ENCODE results near the gene SRMS.

Gene SRMS

GRCh38 chr20:63536997-63537524 lies 10.5 kb downstream of the SRMS start, which contains the start of gene PTK6:
TSS of gene PTK6 (minus strand) at chr20:63537376. CDS start at chr20:63537314, 62 bp downstream.
- peak; percentile 44 for DNase-seq

DNA sequence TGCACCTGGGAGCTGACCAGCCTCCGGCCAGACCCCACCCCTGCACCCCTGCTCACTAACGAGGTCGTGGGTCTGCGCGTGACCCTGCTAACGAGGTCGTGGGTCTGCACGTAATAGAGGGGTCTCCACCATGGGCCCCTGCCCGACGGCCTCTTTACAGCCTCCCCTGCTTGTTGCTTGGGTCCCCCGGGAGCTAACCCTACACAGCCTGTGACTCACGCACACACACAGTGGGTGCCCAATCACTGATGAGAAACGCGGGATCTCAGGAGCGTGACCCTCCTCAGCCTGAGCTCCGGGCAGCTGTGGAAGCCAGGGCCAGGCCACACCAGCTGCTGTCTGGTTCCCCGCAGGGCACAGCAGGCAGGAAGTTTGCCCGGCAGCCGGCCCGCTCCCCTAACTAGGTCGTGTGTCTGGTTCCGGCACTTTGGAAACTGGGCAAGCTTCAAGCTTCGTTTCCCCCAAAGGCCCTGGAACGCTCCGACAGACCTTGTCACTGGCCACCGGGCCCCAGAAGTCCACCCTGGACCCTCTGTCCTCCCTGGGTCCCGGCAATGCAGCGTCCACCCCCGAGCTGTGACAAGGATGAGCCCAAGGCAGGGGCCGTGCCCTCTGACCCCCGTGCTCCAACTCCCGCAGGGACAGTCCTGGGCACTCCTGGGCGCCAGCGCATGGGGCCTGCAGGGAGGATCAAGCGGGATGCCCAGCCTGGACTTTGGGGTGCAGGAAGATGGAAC lies 11.1 kb downstream of the SRMS start:
- DNase-seq: peak; percentile 22

DNA sequence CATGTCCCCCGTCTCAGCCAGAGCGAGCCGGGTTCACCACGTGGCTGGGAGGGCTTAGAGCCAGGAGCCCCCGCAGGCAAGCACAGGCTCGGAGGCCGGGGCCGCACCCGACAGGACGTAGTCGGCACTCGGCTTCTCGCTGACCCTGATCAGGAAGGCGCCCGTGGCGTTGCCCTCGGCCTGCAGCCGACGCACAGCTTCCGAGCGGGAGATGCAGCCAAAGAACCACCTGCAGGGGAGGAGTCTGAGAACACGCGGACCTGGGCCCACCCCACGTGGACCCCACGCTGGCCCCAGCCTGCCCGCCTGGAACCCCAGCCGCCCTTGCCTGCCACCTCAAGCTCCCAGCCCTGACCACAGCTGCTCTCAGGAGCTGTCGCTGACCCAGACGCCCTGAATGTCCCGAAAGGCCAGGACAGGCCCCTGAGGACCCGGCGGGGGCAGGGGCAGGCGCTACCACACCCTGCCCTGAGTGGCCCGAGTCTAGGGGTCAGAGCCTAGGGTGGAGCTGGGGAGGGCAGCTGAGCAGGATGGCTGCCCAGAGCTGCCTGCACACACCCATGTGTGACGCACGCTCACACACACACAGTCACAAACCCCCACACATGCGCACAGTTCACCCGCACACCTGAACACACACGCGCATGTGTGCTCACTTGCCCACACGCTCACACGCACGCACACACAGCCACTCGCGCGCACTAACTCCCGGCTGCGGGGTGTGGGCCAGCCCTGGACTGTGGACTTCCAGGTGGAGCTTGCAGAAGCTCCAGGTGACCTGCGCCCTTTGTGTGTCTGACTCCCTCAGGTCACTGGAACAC lies 12.5 kb downstream of the SRMS start:
- DNase-seq: no peak

- no peak for DNase-seq
Observed at GRCh38 chr20:63534427-63534830, 13.1 kb downstream of the SRMS start.

GRCh38 chr20:63533871-63534393 lies 13.6 kb downstream of the SRMS start:
- DNase-seq: no peak

DNA sequence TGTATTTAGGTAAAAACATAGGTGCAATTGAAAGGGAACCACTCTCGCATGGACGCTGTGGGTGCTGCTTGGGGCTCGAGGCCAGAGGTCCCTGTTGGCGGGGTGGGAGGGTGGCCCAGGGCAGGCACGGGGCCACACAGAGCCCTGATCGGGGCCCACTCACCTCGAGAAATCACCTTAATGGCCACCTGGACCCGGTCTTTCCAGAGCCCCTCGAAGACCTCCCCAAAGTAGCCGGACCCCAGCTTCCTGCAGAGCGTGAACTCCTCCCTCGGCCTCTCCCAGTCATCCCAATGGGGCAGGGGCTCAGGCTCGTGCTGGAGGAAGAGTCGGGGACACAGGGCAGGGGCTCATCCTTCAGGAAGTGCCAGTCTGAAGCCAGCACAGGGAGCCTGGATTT lies 14.2 kb downstream of the SRMS start:
- no peak for DNase-seq

- no peak for DNase-seq
Observed at GRCh38 chr20:63532449-63532971, 15.0 kb downstream of the SRMS start.

DNA sequence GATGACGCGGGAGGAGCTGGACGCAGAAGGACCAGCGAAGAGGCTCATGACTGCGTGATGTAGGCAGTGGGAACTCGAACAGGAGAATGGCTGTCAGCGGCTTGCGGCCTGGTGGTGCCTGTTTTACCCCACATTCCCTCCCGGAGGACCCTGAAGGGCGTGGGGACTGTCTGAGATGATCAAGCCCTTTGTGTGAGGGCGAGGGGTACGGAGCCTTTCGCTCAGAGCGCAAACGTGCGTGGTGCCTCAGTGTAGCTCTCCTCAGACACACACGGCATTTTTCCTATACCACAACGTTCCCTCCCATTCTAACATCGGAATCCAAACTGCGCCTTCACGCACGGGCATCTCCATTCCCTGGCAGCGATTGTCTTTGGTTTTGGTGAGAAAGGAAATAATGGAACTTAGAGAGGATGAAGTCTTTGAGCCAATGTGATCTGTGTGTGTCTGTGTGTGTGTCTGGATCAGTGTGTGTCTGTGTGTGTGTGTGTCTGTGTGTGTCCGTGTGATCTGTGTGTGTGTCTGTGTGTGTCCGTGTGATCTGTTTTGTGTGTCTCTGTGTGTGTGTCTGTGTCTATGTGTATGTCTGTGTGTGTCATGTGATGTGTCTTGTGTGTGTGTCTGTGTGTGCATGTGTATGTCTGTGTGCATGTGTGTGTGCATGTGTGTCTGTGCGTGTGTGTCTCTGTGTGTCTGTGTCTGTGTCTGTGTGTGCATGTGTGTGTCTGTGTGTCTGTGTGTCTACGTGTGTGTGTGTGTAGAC lies 15.7 kb downstream of the SRMS start:
- no peak for DNase-seq

DNA sequence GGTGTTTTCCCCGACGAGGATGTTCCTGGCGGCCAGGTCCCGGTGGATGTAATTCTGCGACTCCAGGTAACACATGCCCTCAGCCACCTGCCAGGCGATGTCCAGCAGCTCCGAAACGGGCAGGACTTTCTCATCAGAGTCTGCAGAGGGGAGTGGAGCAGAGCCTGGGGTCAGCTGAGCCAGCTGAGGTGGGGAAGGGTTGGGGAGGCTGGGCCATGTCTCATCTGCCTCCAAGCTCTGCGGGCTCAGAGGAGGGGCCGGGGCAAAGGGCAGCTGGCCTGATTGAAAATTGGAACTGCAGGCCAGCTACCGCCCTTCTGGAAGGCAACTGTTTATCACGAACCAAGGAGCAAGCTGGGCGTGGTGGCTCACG lies 16.8 kb downstream of the SRMS start:
- no peak for DNase-seq

- DNase-seq: no peak
Observed at GRCh38 chr20:63529861-63530787, 17.4 kb downstream of the SRMS start.

GRCh38 chr20:63529180-63529860 lies 18.2 kb downstream of the SRMS start:
- no peak for DNase-seq

- DNase-seq: no peak
Observed at GRCh38 chr20:63527184-63527583, 20.4 kb downstream of the SRMS start.

GRCh38 chr20:63525971-63526370 lies 21.6 kb downstream of the SRMS start:
- no peak for DNase-seq

GRCh38 chr20:63525185-63525584 lies 22.4 kb downstream of the SRMS start:
- DNase-seq: no peak

DNA sequence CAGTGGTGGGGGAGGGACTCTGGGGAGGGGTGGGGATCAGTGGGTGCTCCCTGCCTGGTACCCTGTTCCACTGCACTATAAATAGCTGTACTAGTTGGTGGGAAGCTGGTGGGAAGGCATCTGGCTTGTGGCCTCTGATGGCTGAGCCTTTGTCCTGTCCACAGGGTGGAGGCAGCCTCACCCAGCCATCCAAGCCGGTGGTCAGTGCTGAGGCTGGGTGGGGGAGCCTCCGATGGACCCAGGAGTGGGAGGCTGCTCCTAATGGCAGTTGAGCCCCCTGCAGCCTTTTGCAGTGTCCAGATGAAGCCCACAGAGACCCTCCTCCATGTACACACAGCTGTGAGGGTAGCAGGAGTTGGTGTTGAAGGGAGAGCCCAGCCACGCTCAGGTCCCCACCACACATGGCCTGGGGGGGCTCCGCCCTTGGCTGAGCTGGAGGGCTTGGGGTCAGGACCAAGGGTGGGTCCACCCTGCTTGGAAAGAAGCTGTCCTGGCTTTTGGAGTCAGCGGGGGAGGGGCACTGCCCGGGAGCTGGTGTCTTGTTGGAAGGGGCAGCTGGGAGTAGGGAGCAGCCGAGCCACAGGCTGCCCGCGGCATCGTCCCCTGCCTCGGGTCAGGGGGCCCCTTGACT lies 24.5 kb downstream of the SRMS start:
- DNase-seq: no peak

- DNase-seq: no peak
Observed at GRCh38 chr20:63522091-63522868, 25.3 kb downstream of the SRMS start.

DNA sequence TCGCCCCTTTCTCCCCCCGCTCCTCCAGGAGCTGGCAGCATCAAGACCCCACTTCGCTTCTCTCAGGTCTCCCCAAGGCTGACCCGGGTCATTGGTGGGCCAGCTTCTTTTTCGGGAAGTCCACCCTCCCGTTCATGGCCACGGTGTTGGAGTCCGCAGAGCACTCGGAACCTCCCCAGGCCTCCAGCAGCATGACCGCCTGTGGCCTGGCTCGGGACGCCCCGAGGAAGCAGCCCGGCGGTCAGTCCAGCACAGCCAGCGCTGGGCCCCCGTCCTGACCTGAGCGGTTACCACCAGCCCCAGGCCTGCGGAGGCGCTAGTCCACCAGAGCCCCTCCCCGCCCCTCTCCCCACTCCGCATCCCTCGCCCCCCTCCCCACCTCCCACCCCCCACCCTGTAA lies 25.9 kb downstream of the SRMS start:
- no peak for DNase-seq

- DNase-seq: peak; percentile 39
Observed at GRCh38 chr20:63520934-63521601, 26.5 kb downstream of the SRMS start.

- DNase-seq: peak; percentile 44
Observed at GRCh38 chr20:63520504-63520933, 27.0 kb downstream of the SRMS start, which contains the start of gene PPDPF. TSS of gene PPDPF (plus strand) at chr20:63520765. CDS start at chr20:63521309, 544 bp downstream.
